Testis (tissue), 2 donors: Measurements from ENCODE around the gene THAP3.

Experiments
- POLR2A ChIP-seq: fragments of 450-650 bp; IDR thresholded peaks from one replicate; pipeline ENCODE4 v1.6.1; 2017; ENCODE audit warnings: antibody characterized with exemption, mild to moderate bottlenecking, moderate library complexity
- TF ChIP-seq, protein P1 (sequence below), 3 experiments: fragments of 450-650 bp in 2 of 3; fragments of 200-600 bp in 1 of 3; sonication (generic) in 1 of 3; IDR thresholded peaks; one replicate each; pipeline ENCODE4 v1.5.1; 2016 to 2019; ENCODE audit warnings: antibody characterized with exemption in 3 of 3, mild to moderate bottlenecking in 2 of 3, moderate library complexity in 1 of 3

DNA sequence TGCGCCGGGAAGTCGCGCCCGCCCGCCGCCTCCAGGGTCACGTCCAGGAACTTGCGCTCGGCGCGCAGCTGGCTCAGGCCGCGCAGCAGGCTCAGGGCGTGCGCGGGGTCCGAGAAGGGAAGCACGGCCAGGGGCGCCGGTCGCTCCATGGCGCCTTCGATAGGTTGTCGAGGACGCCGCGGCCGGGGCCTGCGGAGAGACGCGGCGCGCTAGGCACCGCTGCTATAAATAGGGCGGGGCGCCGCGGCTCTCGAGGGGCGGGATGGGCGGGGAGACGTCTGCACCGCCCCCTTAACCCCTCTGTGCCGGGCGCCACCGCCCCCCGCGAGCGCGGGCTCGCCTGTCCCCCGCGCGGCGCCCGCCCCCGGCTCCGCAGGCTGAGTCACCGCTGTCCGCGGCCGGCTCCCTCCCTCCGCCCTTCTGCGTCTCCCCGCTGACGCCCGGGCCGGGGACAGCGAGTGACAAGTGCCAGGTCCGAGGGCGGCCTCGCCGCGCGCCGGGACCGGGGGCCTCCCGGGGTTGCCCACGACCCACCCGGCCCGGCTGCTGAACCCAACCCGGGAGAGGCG lies 21.9 kb upstream of the THAP3 start, which contains the start of gene KLHL21:
- TF ChIP-seq, protein P1, sequence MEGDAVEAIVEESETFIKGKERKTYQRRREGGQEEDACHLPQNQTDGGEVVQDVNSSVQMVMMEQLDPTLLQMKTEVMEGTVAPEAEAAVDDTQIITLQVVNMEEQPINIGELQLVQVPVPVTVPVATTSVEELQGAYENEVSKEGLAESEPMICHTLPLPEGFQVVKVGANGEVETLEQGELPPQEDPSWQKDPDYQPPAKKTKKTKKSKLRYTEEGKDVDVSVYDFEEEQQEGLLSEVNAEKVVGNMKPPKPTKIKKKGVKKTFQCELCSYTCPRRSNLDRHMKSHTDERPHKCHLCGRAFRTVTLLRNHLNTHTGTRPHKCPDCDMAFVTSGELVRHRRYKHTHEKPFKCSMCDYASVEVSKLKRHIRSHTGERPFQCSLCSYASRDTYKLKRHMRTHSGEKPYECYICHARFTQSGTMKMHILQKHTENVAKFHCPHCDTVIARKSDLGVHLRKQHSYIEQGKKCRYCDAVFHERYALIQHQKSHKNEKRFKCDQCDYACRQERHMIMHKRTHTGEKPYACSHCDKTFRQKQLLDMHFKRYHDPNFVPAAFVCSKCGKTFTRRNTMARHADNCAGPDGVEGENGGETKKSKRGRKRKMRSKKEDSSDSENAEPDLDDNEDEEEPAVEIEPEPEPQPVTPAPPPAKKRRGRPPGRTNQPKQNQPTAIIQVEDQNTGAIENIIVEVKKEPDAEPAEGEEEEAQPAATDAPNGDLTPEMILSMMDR (IDR thresholded peaks at IDR 0.05): no peak
- peak; percentile 31 for TF ChIP-seq POLR2A
